Hematopoietic multipotent progenitor cell treated with erythropoietin and hydrocortisone succinate and interleukin-3 and kit ligand, for 6 days (in vitro differentiated cells): Measurements from ENCODE around the gene MAPK11.

Source experiments
- DNase-seq: peaks from one replicate; pipeline ENCODE4 v3.0.0-alpha.2; 2015

Gene MAPK11

DNA sequence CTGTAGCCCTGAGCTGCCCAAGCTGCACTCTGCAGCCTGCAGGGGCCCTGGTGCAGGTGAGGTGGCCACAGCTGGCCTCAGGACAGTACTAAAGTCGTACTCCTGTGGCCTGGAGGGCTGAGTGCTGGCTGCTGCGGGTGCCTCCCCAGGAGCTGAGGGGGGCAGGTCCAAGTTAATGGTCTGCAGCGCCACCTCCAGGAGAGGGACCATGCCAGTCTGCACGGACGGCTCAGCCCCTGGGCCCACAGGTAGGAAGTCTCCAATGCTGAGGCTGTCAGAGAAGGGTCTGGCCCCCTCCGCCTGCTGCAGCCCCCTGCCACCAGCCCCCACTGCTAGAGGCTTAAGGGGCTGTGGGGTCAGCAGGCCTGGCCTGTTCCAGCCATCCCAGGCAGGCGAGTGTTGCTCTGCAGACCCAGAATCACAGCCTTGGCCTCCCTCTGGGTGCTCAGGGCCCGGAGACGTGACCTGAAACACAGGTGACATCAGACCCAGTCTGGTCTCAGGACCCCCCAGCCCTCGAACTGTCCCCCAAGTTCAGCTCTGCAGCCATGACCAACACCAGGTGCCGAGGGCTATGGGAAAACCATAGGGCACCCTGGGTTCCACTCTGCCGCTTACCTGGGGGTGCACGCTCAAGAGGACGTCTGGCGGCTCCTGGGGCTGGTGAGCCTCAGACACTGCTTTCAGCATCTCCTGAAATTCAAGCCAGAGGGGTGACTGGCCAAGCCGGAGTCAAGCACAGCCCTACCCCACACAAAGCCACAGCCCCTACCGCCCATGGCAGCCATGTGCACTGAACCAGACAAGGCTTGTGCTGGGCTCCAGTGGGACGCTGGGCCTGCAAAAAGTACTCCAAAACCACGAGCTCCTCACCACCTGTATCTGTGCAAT lies 48.5 kb downstream of the MAPK11 start:
- DNase-seq = no peak

DNA sequence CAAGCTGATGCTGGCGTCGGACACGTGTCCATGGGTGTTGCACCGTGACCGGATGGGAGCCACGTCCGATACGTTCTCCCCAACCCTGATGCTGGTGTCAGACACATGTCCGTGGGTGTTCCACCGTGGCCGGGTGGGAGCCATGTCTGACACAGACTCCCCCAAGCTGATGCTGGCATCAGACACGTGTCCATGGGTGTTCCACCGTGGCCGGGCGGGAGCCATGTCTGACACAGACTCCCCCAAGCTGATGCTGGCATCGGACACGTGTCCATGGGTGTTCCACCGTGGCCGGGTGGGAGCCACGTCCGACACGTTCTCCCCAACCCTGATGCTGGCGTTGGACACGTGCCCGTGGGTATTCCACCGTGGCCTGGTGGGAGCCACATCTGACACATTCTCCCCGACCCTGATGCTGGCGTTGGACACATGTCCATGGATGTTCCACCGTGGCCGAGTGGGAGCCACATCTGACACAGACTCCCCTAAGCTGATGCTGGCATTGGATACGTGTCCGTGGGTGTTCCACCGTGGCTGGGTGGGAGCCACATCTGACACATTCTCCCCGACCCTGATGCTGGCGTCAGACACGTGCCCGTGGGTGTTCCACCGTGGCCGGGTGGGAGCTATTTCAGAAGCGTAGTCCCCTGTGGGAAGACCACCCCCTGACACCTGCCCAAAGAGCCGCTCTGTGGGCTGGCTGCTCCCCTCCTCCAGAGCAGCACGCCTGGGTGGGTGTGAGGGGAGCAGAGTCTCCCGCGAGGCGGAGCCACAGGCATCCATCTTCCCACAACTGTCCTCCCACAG lies 49.4 kb downstream of the MAPK11 start:
- DNase-seq = no peak

DNA sequence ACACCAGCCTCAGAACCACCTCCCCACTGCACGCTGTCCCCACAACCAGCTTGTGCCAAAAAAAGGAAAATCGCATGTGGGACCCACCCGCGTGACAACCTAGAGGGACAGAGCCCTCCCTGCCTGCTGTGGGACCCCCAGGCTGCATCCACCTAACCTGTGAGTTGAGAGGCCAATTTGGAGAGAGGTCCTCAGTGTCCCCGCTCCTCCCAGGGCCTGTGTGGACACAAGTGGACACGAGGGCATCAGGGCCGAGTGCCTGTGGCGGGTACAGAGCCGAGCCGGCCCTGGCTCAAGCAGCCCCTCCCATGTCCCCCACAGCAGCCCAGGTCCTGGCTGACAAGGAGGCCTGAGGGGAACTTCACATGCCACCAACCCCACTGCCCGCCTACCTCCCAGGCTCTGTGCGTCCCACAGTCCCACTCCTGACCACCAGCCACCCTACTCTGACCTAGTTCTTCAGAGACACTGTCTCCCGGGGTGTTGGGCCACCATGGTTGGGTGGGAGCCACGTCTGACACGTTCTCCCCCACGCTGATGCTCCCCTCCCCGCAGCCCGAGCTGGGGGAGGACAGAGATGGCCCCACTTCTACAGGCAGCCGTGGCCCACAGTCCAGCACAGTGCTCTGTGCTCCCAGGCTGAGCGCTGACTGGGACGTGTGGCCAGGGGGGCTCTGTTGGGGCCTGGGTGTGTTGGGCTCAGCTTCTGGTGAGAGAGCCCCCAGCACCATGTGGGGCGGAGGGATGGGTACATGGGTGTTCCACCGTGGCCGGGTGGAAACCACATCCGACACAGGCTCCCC lies 50.2 kb downstream of the MAPK11 start:
- DNase-seq = no peak

DNA sequence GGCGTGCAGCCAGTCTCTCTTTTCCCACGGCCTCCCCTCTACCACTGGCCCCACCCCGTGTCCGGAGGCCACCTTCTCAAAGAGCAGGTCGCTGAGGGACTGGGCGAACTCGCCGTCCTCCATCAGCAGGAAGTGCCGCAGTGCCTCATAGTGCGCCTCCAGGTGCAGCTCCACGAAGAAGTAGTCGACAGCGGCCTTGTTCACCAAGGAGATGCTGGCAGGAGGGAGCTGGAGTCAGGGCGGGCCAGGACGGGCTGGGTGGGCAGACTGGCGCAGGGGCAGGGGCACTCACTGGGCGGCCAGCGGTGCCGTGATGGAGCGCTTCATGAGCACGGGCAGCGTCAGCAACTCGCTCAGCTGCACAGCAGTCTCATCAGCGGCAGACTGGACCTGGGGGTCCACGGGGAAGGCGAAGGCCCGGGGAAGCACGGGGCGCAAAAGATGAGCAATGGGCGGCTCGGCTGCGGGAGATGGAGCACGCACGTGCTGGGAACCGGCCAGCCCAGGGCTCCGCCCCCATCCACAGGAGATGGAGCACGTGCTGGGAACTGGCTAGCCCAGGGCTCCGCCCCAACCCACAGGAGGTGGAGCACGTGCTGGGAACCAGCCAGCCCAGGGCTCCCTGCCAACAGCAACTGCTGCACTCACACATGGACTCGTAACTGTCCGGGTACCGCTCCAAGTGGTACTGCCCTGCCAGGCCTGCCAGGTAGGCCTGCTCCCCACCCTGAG lies 51.0 kb downstream of the MAPK11 start:
- DNase-seq = peak; percentile 91

DNA sequence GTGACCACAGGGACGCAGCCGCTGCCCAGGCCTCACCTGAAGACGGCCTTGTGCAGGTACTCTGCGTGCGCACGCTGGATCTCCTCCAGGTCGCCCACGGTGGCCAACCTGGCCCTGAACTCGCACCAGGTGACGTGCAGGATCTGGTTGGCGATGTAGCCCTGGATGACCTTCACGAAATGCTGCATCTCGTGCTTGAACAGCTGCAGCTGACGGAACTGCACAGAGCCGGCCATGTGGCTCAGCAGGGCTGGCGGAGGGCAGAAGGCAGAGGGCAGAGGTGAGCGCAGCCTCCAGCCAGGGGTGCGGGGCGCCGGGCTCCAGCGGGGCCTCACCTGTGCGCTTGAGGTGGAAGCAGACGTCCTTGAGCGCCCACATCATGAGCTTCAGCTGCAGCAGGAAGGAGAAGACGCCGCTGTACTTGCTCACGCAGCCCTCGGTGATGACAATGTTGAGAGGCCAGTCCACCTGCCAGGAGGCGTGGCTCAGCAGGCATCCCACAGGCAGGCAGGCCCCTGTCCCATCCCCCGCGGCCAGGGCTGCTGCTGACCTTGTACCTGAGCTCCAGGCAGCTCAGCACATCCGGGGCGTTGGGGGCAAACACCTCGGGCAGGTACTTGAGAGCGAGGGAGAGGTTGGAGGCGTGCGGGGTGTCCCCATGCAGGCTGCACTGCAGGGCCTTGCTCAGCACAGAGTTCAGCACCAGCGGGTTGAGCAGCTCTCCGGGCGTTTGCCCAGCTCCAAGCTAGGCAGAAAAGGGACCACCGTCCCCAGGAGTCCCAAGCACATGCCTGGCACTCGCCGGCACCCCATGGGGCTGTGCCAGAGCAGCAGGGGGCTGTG lies 51.8 kb downstream of the MAPK11 start:
- DNase-seq = no peak

DNA sequence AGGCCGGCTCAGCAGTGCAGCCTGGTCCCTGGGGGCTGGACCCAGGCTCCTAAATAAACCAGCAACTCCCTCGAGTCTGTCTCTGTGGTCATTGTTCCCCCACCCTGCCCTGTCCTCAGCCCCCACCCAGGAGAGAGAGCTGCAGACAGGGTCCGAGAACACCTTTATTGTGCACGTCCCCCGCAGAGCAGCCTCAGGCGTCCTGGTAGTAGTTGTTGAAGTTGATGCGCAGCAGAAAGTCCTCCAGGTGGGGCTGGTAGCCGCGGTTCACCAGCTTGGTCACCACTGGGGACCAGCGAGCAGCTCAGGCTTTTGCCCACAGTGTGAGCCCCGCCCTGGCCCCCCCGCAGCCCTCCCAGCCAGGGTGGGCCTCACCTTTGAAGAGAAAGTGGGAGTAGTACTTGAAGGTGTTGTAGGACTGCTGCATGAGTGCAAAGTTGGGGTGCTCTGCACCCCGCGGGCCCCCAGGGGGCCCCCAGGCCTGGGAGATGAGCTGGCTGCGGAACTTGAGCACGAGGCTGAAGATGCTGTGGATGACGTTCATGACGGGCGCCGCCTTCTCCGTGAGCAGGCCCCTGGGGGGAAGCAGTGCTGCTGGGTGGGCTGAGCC lies 52.5 kb downstream of the MAPK11 start:
- DNase-seq = no peak

DNA sequence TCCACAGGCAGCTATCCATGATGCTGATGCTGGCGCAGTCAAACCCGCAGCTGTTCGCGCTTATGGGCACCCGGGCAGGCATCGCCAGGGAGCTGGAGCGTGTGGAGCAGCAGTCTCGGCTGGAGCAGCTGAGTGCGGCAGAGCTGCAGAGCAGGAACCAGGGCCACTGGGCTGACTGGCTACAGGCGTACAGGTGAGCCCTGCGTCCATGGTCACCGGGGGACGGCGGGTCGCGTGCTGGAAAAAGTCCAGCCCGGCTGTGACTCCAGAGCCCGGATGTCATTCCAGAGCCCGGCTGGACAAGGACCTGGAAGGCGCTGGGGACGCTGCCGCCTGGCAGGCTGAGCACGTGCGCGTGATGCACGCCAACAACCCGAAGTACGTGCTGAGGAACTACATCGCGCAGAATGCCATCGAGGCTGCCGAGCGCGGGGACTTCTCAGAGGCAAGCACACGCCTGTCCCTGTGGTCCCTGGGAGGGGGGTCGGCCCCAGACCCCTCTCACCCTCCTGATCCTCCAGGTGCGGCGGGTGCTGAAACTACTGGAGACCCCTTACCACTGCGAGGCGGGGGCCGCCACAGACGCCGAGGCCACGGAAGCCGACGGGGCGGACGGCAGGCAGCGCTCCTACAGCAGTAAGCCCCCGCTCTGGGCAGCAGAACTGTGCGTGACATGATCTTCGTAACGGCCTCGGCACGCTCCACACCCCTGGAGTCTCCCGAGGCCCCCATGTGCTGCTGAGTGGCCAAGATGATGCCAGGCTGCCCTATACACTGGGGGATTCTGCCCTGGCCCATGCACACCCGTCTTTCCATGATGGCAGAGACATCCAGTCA lies 53.3 kb downstream of the MAPK11 start:
- no peak for DNase-seq

DNA sequence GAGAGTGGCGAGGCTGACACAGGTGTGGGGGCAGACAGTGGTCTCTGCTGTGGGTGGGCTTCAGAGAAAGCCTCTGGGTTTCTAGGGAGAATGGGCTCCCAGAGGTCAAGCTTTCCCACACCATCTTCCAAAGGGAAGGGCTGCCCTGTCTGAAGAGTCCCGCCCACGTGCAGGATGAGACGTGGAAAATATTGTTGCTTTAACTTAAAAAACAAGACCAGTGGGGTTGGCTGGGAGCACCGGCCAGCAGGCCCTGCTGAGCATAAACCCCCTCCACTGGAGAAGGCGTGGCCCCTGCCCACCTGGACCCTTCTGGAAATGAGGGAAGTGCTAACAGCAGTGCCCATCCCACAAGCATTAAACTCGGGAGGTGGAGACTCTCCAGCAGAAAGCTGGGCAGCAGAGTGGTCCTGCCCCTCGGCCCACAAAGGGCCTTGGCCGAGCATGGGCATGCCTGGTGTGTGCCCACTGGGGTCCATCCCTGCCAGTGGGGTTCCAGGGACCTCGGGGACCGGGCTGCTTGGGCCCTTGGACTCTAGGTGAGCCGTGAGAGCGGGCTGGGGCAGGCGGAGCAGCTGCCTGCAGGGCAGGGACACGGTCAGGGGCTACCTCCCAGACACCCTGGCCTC lies 54.0 kb downstream of the MAPK11 start:
- DNase-seq = no peak

DNA sequence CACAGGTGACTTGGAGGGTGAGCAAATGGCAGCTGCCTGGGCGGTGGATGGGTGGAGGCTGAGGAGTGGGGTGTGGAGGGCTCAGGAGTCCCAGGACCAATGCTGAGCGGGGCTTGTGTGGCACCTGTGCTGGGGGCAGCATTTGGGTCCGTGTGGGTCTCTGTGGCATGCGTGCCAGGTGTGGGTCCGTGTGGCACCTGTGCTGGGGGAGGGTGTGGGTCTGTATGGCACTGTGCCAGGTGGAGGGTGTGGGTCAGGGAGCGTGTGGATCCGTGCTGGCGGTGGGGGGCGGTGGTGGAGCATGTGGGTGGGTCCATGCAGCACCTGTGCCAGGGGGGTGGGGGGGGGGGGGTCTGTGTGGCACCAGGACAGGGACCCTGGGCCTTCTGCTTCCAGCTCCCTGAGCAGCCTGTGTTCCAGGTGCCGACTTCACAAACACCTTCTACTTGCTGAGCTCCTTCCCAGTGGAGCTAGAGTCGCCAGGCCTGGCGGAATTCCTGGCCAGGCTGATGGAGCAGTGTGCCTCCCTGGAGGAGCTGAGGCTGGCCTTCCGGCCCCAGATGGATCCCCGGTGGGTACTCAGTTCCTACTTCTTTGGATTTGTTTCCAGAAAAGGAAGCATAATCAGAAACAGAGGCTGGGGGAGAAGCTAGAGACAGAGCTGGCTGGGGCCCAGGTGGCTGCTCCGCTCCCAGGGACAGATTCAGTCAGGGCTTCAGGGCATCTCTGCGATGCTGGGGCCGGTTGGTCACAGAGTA lies 54.7 kb downstream of the MAPK11 start:
- no peak for DNase-seq
